T-cell (primary cell): Measurements from ENCODE around the gene TCEA2. TPM values are rescaled to one million over a fixed set of nuclear protein-coding genes. Genes with fewer than 3 reads are reported as not detected.
A peak's percentile ranks its signal among the peaks of the same experiment; 100 is the strongest.

ENCODE experiments used
- ATAC-seq, 4 experiments: fragments of 200-7000 bp in 3 of 4; fragments of 150-1000 bp in 1 of 4; cut with Tn5 transposase; replicated peaks in 1 of 4; 1 replicate in 3 of 4; 2 replicates in 1 of 4; pipeline ENCODE4 v1.10.0; 2021; ENCODE audit warnings: moderate library complexity in 3 of 4, mild to moderate bottlenecking in 2 of 4, moderate number of reproducible peaks in 1 of 4
- CTCF ChIA-PET, 2 donors: fragments of 300-600 bp; sonication (Branson Sonifier 250); formaldehyde crosslinking; loops; one replicate each; lab custom pipeline; 2022; ENCODE audit warnings: antibody characterized with exemption in 2 of 2; lab: Charles Lee
- POLR2A ChIA-PET, 2 donors: fragments of 300-600 bp; sonication (Branson Sonifier 250); formaldehyde crosslinking; loops; one replicate each; lab custom pipeline; 2022; ENCODE audit warnings: antibody characterized with exemption in 2 of 2; lab: Charles Lee
- DNase-seq, 35 experiments: peaks; one replicate each; pipeline versions ENCODE4 v3.0.0 to v3.0.0-alpha.2; 2013 to 2023
- H3K27ac ChIP-seq: one replicate; pipeline ENCODE4 v1.5.1; 2013; ENCODE audit warnings: low read length
- H3K27me3 ChIP-seq, 2 experiments: replicated peaks in 1 of 2; 1 replicate in 1 of 2; 2 replicates in 1 of 2; pipeline versions ENCODE4 v1.6.1 to v1.7.0; 2013; ENCODE audit warnings: low read length in 1 of 2, mixed read lengths in 1 of 2; ENCODE audit not compliant: control insufficient read depth in 2 of 2, insufficient read depth in 2 of 2; ENCODE audit errors: extremely low read depth in 1 of 2
- H3K36me3 ChIP-seq, 2 donors: 1 replicate in 1 of 2; 2 replicates in 1 of 2; pipeline versions ENCODE4 v1.6.1 to v1.7.0; 2013; ENCODE audit warnings: low read length in 1 of 2; ENCODE audit not compliant: control insufficient read depth in 2 of 2, insufficient read depth in 1 of 2; ENCODE audit errors: extremely low read depth in 1 of 2
- H3K4me1 ChIP-seq, 2 experiments: 1 replicate in 1 of 2; 2 replicates in 1 of 2; pipeline versions ENCODE4 v1.6.1 to v1.7.0; 2013; ENCODE audit warnings: low read length in 2 of 2, mixed read lengths in 1 of 2; ENCODE audit not compliant: insufficient read depth in 2 of 2, control insufficient read depth in 1 of 2; ENCODE audit errors: extremely low read depth in 1 of 2
- H3K4me3 ChIP-seq, 2 donors: 1 replicate in 1 of 2; 2 replicates in 1 of 2; pipeline versions ENCODE4 v1.5.1 to v1.7.0; 2013; ENCODE audit warnings: mild to moderate bottlenecking in 2 of 2, low read length in 1 of 2, moderate library complexity in 1 of 2; ENCODE audit not compliant: control insufficient read depth in 1 of 2; ENCODE audit errors: extremely low read depth in 1 of 2
- H3K9me3 ChIP-seq: 2 replicates; pipeline ENCODE4 v1.7.0; 2013
- H3K27ac Mint-ChIP-seq, 2 donors: one replicate each; pipeline ENCODE4 v1.8.0; 2020 to 2021; ENCODE audit warnings: mild to moderate bottlenecking in 2 of 2, mixed read lengths in 2 of 2
- H3K27me3 Mint-ChIP-seq, 2 donors: one replicate each; pipeline ENCODE4 v1.8.0; 2021 to 2022; ENCODE audit warnings: mixed read lengths in 2 of 2
- H3K36me3 Mint-ChIP-seq: one replicate; pipeline ENCODE4 v1.8.0; 2021; ENCODE audit warnings: mixed read lengths
- H3K4me1 Mint-ChIP-seq, 3 donors: one replicate each; pipeline ENCODE4 v1.8.0; 2020 to 2022; ENCODE audit warnings: mixed read lengths in 3 of 3, mild to moderate bottlenecking in 1 of 3
- H3K4me3 Mint-ChIP-seq, 3 donors: one replicate each; pipeline ENCODE4 v1.8.0; 2020 to 2022; ENCODE audit warnings: mild to moderate bottlenecking in 3 of 3, mixed read lengths in 3 of 3, moderate library complexity in 3 of 3
- H3K9me3 Mint-ChIP-seq, 3 donors: one replicate each; pipeline ENCODE4 v1.8.0; 2020 to 2022; ENCODE audit warnings: mixed read lengths in 3 of 3
- WGBS: methylation state at CpG from one replicate; pipeline ENCODE4 v1.1.5; 2013; ENCODE audit warnings: missing lambda C conversion rate; ENCODE audit not compliant: insufficient coverage; 5-methylcytosine and 5-hydroxymethylcytosine counted together
- total RNA-seq, 35 experiments: library from RNA in 6 of 35; stranded (reverse) in 6 of 35; fragments of 120-200 nt in 1 of 35; gene quantifications; one replicate each; pipeline versions ENCODE4 v1.2.1 to v1.2.4 and lab custom pipeline; 2013 to 2026

TCEA2 gene
- total RNA-seq, 5 donors from 2014 or later (not counting 1 experiment from before 2014, with no cell fraction given): 25.8 to 49.7 (median 40.1) TPM

DNA sequence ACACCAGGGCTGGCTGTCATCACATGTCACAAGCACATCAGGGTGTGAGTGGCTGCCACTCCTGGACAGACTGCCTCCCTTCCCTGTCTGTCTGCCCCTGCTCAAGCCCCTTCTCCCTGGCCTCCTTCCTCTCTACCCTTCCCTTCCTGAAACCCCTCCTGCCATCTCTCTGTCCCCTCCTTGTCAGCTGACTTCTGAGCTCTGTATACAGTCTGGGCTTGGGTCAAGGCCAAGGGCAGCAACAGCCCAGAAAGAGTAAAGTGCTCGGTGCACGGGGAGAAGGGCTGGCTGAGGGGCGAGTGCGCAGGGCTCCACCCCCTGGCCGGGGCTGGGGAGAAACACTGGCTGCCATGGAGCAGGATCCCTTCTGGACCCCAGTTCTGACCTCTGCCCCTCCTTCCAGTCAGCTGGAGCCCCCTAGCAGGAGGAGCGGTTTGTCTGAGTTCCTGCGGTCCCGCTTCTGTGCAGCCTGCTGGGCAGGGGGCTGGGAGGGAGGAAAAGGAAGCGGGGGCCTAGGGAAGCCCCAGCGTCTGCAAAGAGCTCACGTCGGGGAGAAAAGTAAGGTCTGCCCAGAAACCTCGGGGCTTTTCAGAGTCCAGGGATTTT is 19.2 kb downstream of the TCEA2 start:
- WGBS: 23% methylated on average over 12 of the region's 13 CpGs
- Mint-ChIP-seq H3K4me3 (peak overlapping the region; percentile 39 to 79 (median 49)), H3K9me3 (no peaks in the 10 kb centered on the region), H3K4me1 (peaks cover 38 to 44% (median 41%) of the 10 kb centered on the region in 3 donors), H3K27ac (peak overlapping the region; percentile 19 to 86), H3K36me3 (no peaks in the 10 kb centered on the region), H3K27me3 (peaks cover 0 to 6% of the 10 kb centered on the region in 2 donors)
- ATAC-seq (no peak), DNase-seq (peak in 1 of 35 experiments; percentile 30)
- Histone ChIP-seq H3K4me1 (peaks cover 22 to 65% of the 10 kb centered on the region in 2 experiments), H3K4me3 (no peak overlapping the region), H3K27ac (no peak overlapping the region), H3K36me3 (no peaks in the 10 kb centered on the region), H3K9me3 (no peaks in the 10 kb centered on the region), H3K27me3 (peaks cover 0 to 23% of the 10 kb centered on the region in 2 experiments)
- POLR2A ChIA-PET: no interaction called here
- CTCF ChIA-PET: interaction anchor here (0.6 to 1.6 kb wide), 4 partner anchors 37 to 663 kb away, joined by 3 to 5 read pairs (median 3); partner anchors contain the start of gene LIME1 (in 1 of the 2)

DNA sequence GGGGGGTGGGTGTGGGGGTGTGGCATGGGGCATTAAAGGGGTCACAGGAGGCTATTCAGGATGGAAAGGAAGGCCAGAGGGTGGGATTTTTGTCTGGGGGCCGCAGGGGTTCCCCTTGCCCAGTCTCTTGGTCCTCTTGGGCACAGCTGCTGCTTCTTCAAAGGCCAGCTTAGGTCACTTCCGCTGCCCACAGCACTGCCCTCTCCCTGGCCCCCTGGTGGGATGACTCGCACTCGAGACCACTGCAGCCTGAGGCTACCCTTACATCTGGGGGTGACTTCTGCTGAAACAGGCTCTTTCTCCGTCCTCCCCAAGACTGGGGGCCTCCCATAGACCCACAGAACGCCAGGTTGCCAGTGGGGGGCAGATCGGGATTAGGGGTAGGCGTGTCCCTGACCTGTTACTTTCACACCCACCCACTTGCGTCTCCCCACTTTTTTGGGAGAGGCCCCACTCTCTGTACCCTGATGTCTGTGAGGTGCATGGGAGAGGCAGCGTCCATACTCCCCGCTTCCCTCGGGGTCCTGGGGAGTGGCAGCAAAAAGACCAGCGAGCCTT is 19.9 kb downstream of the TCEA2 start:
- H3K9me3 Mint-ChIP-seq: peaks cover 0 to 2% (median 0%) of the 10 kb centered on the region in 3 donors
- ChIA-PET POLR2A (no interaction called here), CTCF (interaction anchor here (0.5 to 1.6 kb wide), 5 partner anchors 44 to 1961 kb away, joined by 3 to 5 read pairs (median 3); partner anchors contain the start of genes LIME1 (in 1 of the 2) and LSM14B (in 1 of the 2))
- 40% methylated on average over 2 of the region's 13 CpGs for WGBS
- peak overlapping the region in 1 of 2 donors; percentile 23 for H3K27ac Mint-ChIP-seq
- DNase-seq (no peak), ATAC-seq (no peak)
- peaks cover 0 to 6% of the 10 kb centered on the region in 2 donors for H3K27me3 Mint-ChIP-seq
- H3K4me1 Mint-ChIP-seq: peaks cover 32 to 39% (median 36%) of the 10 kb centered on the region in 3 donors
- H3K4me3 ChIP-seq: peak overlapping the region; percentile 35 to 68
- H3K9me3 ChIP-seq: no peaks in the 10 kb centered on the region
- peak overlapping the region; percentile 65 to 79 (median 70) for H3K4me3 Mint-ChIP-seq
- H3K4me1 ChIP-seq: peaks cover 20 to 58% of the 10 kb centered on the region in 2 experiments
- H3K36me3 ChIP-seq: no peaks in the 10 kb centered on the region
- no peaks in the 10 kb centered on the region for H3K36me3 Mint-ChIP-seq
- peaks cover 0 to 23% of the 10 kb centered on the region in 2 experiments for H3K27me3 ChIP-seq
- H3K27ac ChIP-seq: no peak overlapping the region

DNA sequence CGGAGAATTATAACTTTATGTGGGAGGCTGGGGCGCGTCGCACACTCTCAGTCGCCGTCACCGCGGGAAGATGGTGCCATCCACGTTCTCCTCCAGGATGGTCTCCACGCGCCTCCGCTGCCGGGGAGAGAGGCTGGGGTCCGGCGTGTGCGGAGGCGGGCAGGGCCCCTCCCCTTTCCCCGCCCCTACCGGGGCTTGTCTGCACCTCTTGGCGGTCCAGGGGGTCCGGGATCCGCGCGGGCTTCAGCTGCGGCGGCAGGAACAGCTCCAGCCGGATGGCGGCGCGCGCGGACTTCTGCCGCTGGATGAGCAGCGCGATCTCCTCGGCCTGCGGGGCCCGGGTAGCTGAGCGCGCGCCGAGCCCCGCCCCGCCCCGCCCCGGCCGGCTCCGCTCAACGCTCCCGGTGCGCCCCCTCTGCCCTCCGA is 20.4 kb downstream of the TCEA2 start:
- Mint-ChIP-seq H3K4me1 (peaks cover 31 to 39% (median 34%) of the 10 kb centered on the region in 3 donors), H3K27me3 (peaks cover 0 to 8% of the 10 kb centered on the region in 2 donors), H3K27ac (peak overlapping the region in 1 of 2 donors; percentile 23), H3K9me3 (peaks cover 0 to 2% (median 0%) of the 10 kb centered on the region in 3 donors), H3K36me3 (no peaks in the 10 kb centered on the region), H3K4me3 (peak overlapping the region; percentile 65 to 79 (median 70))
- CTCF ChIA-PET: interaction anchor here in 1 of 2 donors (0.5 to 1.6 kb wide), 4 partner anchors 44 to 1961 kb away, joined by 3 to 5 read pairs (median 3); partner anchors contain the start of genes LIME1 and LSM14B
- ATAC-seq (peak; percentile 46 to 62 (median 60)), DNase-seq (peak in 34 of 35 experiments; percentile 27 to 81 (median 50))
- no peak overlapping the region for H3K27ac ChIP-seq
- H3K4me1 ChIP-seq: peaks cover 20 to 53% of the 10 kb centered on the region in 2 experiments
- H3K9me3 ChIP-seq: no peaks in the 10 kb centered on the region
- POLR2A ChIA-PET: no interaction called here
- no peaks in the 10 kb centered on the region for H3K36me3 ChIP-seq
- H3K27me3 ChIP-seq: peaks cover 0 to 23% of the 10 kb centered on the region in 2 experiments
- peak overlapping the region; percentile 35 to 68 for H3K4me3 ChIP-seq
- WGBS: 0% methylated on average over 47 of the region's 52 CpGs

DNA sequence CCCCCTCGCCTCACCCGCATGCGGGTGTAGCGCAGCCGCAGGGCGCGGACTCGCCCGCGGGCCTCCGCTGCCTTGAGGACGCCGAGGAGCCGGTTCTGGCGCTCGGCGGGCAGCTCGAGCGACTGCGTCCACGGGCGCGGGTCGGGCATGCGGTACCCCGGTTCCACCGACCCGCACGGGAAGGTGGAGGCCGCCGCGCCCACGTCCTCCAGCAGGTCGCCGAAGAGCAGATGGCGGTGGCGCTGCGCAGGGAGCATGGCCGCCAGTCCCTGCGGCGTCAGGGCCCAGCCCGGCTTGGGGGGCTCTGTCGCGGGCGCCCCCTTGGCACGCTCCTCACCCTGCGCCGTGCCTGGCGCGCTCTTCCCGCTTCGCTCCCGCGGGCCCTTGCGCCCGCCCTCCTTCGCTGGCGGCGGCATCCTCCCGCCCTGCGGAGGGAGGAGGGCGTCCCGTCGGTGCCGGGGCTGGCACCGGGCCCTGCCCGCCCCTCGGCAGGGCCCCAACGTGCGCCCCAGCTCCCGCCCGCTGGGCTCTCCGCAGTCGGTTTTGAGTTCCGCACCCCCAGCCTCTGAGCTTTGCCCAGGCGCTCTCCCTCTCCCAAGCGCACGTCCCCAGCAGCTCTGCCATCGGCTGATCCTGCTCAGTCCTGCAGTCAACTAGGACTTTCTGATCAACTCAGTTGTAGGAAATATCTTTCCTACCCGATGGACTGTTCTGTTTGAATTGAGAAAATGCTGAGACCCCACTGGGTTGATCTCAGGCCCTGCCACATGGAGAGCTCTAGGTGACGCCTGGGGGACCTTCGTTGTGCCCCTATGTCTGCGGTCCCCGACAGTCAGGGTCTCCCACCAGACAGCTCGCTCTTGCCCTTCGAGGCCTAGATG is 21.0 kb downstream of the TCEA2 start, which contains the start of gene LKAAEAR1:
Gene LKAAEAR1, minus strand, starts transcription at position 595 of the 881 bp plus-strand sequence. Its CDS starts 179 bp downstream, at position 416.
- Histone ChIP-seq H3K9me3 (no peaks in the 10 kb centered on the region), H3K36me3 (no peaks in the 10 kb centered on the region), H3K27me3 (peaks cover 0 to 30% of the 10 kb centered on the region in 2 experiments), H3K4me3 (peak within 1 kb of the TSS; percentile 35 to 71), H3K4me1 (peaks cover 20 to 46% of the 10 kb centered on the region in 2 experiments), H3K27ac (no peak within 1 kb of the TSS)
- Mint-ChIP-seq H3K9me3 (peaks cover 0 to 2% (median 0%) of the 10 kb centered on the region in 3 donors), H3K27ac (peak within 1 kb of the TSS in 1 of 2 donors; percentile 75), H3K4me3 (peak within 1 kb of the TSS; percentile 78 to 88 (median 84)), H3K4me1 (peaks cover 29 to 39% (median 32%) of the 10 kb centered on the region in 3 donors), H3K36me3 (no peaks in the 10 kb centered on the region), H3K27me3 (peaks cover 0 to 8% of the 10 kb centered on the region in 2 donors)
- DNase-seq (peak in 1 of 35 experiments; percentile 29), ATAC-seq (peak in 3 of 4 experiments; percentile 3 to 7 (median 4))
- 2% methylated on average over 79 of the region's 86 CpGs for WGBS
- ChIA-PET CTCF (interaction anchor here in 1 of 2 donors (1.6 kb wide), 2 partner anchors 45 to 348 kb away, joined by 3 read pairs; partner anchors contain the start of gene LIME1), POLR2A (no interaction called here)

DNA sequence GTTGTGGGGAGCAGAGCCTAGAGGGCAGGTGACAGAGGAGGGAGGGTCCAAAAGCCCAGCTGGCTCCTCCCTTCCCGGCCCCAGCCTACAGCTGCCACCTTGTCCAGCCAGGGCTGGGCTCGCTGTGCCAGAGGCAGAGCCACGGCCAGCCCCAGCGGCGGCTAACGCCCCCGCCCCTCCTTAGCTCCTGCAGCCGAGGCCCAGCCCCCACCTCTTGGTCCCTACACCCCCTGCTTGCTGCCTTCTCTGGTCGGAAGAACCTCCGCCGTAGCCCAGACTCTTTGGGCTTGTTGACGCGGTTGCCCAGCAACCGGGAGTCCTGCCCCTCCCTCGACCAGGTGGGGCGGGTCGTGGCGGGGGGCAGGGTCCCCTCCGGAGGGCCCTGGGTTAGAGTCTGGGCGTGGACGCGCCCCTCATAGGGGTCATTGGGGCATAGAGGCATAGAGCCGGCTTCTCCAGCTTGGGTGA is 21.7 kb downstream of the TCEA2 start:
- peaks cover 0 to 32% of the 10 kb centered on the region in 2 experiments for H3K27me3 ChIP-seq
- Mint-ChIP-seq H3K4me1 (peaks cover 27 to 39% (median 31%) of the 10 kb centered on the region in 3 donors), H3K9me3 (peaks cover 0 to 2% (median 0%) of the 10 kb centered on the region in 3 donors), H3K36me3 (no peaks in the 10 kb centered on the region), H3K27me3 (peaks cover 0 to 8% of the 10 kb centered on the region in 2 donors), H3K4me3 (peak overlapping the region; percentile 78 to 88 (median 84)), H3K27ac (no peak overlapping the region)
- no peaks in the 10 kb centered on the region for H3K36me3 ChIP-seq
- ChIA-PET POLR2A (no interaction called here), CTCF (interaction anchor here in 1 of 2 donors (1.6 kb wide), 1 partner anchor 46 kb away, joined by 3 read pairs; no protein-coding TSS in a partner anchor)
- peak overlapping the region in 1 of 2 donors; percentile 71 for H3K4me3 ChIP-seq
- H3K4me1 ChIP-seq: peaks cover 20 to 44% of the 10 kb centered on the region in 2 experiments
- no peaks in the 10 kb centered on the region for H3K9me3 ChIP-seq
- DNase-seq: no peak
- WGBS: 7% methylated on average over 7 of the region's 23 CpGs
- H3K27ac ChIP-seq: no peak overlapping the region
- ATAC-seq: no peak
